GM18861 (cell line): ENCODE results near the gene UBN2.
A peak's percentile ranks its signal among the peaks of the same experiment; 100 is the strongest.

Experiments
- ATAC-seq: cut with Tn5 transposase; IDR thresholded peaks from one replicate; pipeline ENCODE4 v1.9.1; 2021; ENCODE audit not compliant: unreplicated experiment

Gene UBN2

DNA sequence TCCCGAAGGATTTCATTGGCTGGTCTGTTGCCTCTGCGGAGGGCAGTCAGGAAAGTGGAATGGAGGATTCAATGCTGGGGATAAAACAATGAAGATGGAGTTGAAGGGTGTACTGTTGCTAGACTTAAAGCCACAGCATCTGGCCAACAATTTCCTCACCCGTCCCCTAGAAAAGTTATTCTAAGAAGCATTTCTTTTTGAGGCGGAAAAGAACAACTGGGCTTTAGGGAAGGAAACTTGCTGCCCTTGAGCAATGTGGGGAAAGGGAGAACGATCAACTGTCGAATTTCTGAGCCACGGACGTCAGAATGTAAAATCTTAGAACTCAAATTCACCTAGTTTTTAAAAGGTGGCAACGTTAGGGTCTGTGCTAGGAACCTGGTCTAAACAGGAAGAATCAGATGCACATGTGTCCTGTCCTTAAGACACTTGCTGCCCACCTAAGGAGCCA lies 110.8 kb downstream of the UBN2 start:
- ATAC-seq, result peak; percentile 32

DNA sequence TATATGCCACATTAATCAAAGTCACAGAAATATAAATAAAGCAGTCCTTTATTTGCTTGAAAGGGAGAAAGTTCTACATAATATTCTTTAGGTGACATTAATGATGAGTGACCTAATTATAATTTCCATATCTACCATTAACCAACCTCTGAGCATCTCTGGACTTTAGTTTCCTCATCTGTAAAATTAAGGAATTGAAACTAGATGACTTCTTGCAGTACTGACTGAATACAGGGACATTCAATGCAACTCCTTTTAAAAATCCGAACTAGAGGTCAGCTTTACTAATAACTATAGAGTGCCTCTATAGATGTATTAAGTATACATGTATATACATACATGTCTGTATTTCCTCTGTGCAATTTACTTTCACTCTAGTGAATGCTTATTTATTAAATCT lies 114.0 kb downstream of the UBN2 start:
- ATAC-seq, result no peak

DNA sequence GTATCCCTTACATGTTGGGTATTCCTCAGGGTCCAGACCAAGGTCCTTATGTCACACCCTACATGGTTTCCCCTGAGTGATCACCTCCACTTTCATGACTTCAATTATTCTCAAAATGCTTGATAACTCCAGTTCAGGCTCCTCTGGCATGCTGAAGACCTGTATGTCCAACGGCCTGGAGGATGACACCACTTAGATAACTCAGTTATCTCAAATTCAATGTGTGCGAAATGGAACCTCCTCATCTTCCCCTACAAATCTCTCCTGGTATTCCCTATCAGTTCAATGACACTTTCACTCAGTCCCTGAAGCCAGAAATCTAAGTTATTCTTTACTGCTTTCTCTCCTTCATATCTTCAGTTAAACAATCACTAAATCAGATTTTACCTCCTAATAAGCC lies 120.0 kb downstream of the UBN2 start:
- no peak for ATAC-seq

DNA sequence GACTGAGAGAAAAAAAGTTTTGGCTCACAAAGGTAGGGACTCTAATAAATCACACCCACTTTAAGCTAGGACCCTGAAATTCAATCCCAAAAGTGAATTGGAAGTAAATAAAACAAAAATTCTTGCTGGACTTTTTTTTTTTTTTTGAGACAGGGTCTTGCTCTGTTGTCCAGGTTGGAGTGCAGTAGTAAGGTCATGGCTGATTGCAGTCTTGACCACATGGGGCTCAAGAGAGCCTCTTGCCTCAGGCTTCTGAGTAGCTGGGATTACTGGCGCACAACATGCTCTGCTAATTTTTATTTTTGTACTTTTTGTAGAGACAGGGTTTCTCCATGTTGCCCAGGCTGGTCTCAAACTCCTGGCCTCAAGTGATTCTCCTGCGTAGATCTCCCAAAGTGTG lies 123.7 kb downstream of the UBN2 start:
- ATAC-seq, result no peak

DNA sequence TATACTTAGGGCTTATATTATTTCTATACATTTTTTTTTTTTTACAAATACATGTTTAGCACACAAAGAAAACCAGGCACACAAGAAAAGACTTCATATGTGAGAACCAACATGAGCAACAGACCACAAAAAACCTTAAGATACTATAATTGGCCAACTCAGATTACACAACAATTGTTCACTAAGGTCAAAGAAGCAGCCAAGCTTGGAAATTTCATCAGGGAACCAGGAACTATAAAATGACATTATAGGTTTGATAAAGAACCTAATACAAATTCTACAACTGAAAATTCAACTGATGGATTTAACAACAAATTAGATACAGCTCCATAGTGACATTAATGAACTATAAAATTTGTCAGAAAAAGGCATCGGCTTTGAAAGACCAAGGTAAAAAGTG lies 124.3 kb downstream of the UBN2 start:
- no peak for ATAC-seq
